Measurements from ENCODE around the gene LILRA1.
"Not testable (repeated sequence)": the region's sequence is repeated elsewhere in the genome, so short reads cannot be mapped to it uniquely, and the experiment has no call there.

DNA sequence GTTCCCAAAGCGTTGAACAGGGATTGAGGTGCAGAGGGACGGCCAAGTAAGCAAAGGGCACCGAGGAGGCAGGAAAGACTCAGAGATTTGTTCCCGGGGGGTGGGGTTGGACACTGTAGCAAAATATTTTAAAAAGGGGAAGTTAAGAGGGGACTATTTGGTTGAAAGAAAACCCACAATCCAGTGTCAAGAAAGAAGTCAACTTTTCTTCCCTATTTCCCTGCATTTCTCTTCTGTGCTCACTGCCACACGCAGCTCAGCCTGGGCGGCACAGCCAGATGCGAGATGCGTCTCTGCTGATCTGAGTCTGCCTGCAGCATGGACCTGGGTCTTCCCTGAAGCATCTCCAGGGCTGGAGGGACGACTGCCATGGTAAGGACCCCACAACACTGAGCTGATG, 36.8 kb downstream of the LILRA1 start, which contains the start of gene LILRB1:
- TF ChIP-seq, protein P1, sequence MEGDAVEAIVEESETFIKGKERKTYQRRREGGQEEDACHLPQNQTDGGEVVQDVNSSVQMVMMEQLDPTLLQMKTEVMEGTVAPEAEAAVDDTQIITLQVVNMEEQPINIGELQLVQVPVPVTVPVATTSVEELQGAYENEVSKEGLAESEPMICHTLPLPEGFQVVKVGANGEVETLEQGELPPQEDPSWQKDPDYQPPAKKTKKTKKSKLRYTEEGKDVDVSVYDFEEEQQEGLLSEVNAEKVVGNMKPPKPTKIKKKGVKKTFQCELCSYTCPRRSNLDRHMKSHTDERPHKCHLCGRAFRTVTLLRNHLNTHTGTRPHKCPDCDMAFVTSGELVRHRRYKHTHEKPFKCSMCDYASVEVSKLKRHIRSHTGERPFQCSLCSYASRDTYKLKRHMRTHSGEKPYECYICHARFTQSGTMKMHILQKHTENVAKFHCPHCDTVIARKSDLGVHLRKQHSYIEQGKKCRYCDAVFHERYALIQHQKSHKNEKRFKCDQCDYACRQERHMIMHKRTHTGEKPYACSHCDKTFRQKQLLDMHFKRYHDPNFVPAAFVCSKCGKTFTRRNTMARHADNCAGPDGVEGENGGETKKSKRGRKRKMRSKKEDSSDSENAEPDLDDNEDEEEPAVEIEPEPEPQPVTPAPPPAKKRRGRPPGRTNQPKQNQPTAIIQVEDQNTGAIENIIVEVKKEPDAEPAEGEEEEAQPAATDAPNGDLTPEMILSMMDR (CRISPR knock-in tag; IDR thresholded peaks at IDR 0.05), result not testable (repeated sequence)
- not testable (repeated sequence) for TF ChIP-seq JDP2 (CRISPR knock-in tag; IDR thresholded peaks at IDR 0.05; ENCODE audit: borderline replicate concordance); FOSL1 (CRISPR knock-in tag; IDR thresholded peaks at IDR 0.05; ENCODE audit: borderline replicate concordance); STAG1 (CRISPR knock-in tag; IDR thresholded peaks at IDR 0.05); ZNF33A (CRISPR knock-in tag; IDR thresholded peaks at IDR 0.05; ENCODE audit: borderline replicate concordance); AGO1 (IDR thresholded peaks at IDR 0.05; ENCODE audit: low read depth, low read length, poor library complexity, severe bottlenecking)

All from HepG2 (cell line).